Measurements from ENCODE around the gene ATP6V1G1.
"Not testable (repeated sequence)": the region's sequence is repeated elsewhere in the genome, so short reads cannot be mapped to it uniquely, and the experiment has no call there.

The ATP6V1G1 gene

GRCh38 chr9:114578134-114578533 is 9.4 kb upstream of the ATP6V1G1 start:
- not testable (repeated sequence) for FAIRE-seq; DNase-seq (ENCODE audit: low spot score)

DNA sequence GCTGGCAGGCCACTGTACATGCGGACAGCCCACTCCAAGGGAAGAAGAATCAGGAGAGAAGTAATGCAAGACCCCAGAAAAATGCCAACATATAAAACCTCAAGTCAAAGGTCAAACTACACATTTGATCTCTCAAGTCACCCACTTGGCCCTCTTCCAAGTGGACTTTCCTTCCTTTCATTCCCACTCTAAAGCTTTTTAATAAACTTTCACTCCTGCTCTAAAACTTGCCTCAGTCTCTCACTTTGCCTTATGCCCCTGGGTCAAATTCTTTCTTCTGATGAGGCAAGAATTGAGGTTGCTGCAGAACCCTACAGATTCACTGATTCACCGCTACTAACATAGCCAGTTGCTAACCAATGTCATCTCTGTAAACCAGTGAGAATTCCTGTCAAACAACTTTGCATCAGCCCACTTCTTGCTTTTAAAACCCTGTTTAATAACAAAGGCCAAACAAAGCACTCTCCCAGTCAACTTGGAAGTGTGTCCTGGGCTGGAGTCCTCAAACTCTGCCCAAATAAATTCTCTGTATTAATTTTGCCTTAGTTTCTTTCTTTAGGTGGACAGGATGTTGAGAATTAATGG is 6.9 kb upstream of the ATP6V1G1 start:
- no peak for FAIRE-seq
- no peak for DNase-seq (ENCODE audit: low spot score)

- FAIRE-seq (no peak), DNase-seq (ENCODE audit: low spot score) (no peak)
Measured at GRCh38 chr9:114583371-114584155, 4.0 kb upstream of the ATP6V1G1 start.

DNA sequence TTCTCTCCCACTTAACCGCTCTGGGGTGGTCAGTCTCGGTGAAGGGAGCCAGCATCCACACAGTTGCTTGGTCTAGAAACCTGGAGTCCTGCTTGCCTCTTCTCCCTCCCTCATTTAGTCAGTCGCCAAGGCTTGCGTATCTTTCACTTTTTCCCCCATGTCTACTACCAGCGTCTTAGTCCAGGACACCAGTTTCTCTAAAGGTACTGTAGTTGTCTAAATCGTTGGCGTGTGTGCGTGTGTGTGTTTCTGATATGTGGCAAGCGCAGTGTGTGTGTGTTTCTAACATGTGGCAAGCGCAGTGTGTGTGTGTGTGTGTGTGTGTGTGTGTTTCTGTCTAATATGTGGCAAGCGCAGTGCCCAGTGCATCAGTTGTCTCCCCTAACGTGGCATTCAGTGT is 641 bp downstream of the ATP6V1G1 start:
- DNase-seq (ENCODE audit: low spot score) (no peak), FAIRE-seq (no peak)

- no peak for FAIRE-seq
- no peak for DNase-seq (ENCODE audit: low spot score)
Measured at GRCh38 chr9:114588651-114589526, 1.3 kb downstream of the ATP6V1G1 start.

DNA sequence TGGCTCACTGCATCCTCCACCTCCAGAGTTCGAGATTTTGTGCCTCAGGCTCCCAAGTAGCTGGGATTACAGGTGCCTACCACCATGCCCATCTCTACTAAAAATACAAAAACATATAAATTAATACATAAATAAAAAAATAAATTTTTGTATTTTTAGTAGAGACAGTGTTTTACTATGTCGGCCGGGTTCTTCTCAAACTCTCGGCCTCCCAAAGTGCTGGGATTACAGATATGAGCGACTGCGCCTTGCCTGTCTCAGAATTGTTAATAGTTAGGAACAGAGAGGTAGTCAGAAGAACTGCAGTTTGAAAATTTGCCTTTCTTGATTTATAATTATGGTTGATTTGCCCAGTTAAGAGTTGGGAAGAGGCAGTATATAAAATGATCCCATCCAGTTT is 2.8 kb downstream of the ATP6V1G1 start:
- DNase-seq (ENCODE audit: low spot score): no peak

DNA sequence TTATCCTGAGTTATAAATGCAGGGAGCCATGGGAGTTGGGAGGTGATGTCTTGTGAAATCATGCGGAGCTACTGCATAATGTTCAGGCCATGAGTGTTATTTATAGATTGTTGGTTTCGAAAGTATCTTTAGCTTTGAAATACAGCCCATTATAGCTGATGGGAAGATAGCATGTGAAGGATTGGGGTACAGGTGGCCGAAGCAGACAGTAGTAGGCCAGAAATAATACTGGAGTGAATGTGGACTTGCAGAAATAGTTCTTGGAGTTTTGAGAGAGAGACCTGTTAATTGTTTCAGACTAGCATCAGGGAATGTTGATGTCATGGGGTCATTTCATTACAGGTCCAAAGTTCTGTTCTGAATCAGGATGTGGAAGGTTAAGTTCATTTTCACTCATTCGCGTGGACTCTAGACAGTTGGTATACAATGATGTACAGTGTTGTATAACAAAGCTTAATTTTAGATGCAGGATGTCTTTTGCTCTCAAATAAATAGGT is 3.8 kb downstream of the ATP6V1G1 start:
- FAIRE-seq: no peak
- no peak for DNase-seq (ENCODE audit: low spot score)

More for the DNA sequence above, 2.8 kb downstream of the ATP6V1G1 start:
- FAIRE-seq: no peak

- FAIRE-seq (no peak), DNase-seq (ENCODE audit: low spot score) (no peak)
Measured at GRCh38 chr9:114591849-114592248, 4.3 kb downstream of the ATP6V1G1 start.

DNA sequence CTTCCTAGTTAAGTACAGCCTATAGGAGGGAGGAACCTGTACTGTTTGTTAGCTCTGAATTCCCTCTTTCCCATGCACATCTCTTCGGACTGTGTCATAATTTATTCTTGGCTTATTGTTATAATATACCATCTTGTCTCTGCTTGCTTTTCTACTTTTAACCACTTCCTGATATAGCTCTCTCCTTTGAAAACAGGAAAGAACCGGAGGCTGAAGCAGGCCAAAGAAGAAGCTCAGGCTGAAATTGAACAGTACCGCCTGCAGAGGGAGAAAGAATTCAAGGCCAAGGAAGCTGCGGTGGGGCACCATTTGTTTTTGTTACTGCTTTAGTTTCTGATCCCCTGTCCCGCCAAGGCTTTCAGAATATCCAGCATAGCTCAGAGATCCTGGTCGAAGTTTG is 4.8 kb downstream of the ATP6V1G1 start:
- FAIRE-seq (no peak), DNase-seq (ENCODE audit: low spot score) (no peak)

GRCh38 chr9:114594136-114594535 is 6.6 kb downstream of the ATP6V1G1 start:
- DNase-seq (ENCODE audit: low spot score) (no peak), FAIRE-seq (no peak)

- FAIRE-seq; DNase-seq (ENCODE audit: low spot score): not testable (repeated sequence)
Measured at GRCh38 chr9:114600502-114601248, 13.1 kb downstream of the ATP6V1G1 start.

DNA sequence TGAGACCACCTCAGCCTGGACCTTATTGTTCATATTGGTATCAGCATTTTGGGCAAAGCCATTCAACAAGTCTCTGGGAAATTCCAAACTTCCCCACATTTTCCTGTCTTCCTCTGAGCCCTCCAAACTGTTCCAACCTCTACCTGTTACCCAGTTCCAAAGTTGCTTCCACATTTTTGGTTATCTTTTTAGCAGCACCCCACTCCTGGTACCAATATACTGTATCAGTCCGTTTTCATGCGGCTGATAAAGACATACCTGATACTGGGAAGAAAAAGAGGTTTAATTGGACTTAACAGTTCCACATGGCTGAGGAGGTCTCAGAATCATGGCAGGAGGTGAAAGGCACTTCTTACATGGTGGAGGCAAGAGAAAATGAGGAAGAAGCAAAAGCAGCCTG is 14.2 kb downstream of the ATP6V1G1 start:
- not testable (repeated sequence) for FAIRE-seq; DNase-seq (ENCODE audit: low spot score)

DNA sequence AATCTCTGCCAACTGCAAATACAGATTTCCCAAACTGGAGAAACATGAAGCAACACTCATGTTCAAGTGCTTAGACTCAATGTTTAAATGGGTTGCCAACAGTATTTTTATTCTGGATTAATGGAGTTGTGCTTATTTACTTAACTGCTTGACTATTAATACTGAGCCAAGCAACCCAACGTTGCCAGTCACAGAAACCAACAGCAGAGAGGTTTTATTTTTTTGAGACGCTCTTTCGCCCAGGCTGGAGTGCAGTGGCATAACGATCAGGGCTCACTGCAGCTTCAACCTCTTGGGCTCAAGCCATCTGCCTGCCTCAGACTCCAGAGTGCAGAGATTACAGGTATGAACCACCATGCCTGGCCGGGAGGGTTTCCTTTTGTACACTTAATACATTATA is 15.1 kb downstream of the ATP6V1G1 start:
- no peak for DNase-seq (ENCODE audit: low spot score)
- FAIRE-seq: no peak

GRCh38 chr9:114603248-114603647 is 15.7 kb downstream of the ATP6V1G1 start:
- no peak for FAIRE-seq
- DNase-seq (ENCODE audit: low spot score): no peak

GRCh38 chr9:114604989-114605388 is 17.4 kb downstream of the ATP6V1G1 start:
- DNase-seq (ENCODE audit: low spot score) (no peak), FAIRE-seq (no peak)

- FAIRE-seq (no peak), DNase-seq (ENCODE audit: low spot score) (no peak)
Measured at GRCh38 chr9:114606068-114606467, 18.5 kb downstream of the ATP6V1G1 start.

DNA sequence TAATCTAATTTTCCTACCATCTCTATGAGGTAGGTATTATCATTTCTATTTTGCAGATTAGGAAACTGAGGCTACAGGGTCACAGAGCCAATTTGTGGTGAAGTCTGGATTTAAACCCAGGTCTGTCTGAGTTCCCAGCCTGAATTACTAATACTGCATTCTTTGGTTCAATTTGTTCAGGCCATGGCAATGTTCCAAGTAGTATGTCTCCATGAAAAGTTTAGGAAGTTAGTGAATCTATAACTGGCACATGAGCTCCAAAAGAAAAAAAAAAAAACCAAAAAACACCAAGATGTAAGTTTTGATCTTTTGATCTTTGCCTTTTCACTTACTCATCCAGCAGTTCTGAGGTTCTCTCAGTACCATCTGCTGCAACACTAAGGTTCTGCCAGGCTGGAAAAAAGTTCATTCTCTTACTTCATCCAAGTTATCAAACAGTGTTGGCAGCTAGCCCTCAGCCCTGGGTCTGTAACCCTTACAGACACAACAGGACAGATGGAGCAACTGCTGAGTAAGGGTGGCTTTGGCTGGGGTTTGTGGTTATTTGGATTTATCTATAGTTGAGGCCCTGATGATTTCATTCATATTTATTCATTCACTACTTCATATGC is 19.1 kb downstream of the ATP6V1G1 start:
- no peak for DNase-seq (ENCODE audit: low spot score)
- no peak for FAIRE-seq

DNA sequence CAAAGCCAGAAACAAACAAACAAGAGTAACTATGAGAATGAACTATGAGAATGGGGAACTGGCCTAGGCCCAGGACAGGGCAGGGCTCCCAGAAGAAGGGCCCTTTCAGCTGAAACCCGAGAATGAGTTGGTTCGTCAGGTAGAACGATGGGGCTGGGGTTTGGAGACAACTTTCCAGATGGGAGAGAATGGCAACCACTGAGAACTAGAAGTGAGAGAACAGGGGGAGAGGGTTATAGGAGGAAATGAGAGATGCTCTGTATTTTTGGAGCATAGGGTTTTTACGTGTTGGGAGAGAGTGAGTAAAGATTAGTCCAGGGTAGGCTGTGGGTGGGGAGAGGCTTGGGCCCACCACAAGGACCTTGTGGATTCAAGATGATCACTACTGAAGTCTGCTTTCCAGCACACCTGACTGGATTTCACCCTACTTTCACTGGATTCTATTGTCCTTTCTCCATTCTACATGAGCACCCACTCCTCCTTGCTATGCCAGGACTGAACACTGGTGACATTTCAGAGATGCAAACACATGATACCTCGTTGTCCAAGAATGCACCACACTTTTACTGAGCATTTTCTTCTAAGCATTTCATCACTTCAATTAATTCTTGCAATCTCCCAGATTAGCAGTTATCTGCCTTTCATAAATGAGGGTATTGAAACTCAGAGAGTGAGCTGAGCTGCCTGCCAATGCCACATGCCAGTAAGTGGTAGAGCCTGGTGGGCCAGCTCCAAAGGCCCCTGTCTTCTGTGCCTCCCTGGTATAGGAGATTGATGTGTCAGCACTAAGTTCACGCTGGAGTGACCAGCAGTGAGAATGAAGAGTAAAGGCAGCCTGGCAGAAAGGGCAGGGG is 20.3 kb downstream of the ATP6V1G1 start:
- FAIRE-seq (no peak), DNase-seq (ENCODE audit: low spot score) (no peak)

DNA sequence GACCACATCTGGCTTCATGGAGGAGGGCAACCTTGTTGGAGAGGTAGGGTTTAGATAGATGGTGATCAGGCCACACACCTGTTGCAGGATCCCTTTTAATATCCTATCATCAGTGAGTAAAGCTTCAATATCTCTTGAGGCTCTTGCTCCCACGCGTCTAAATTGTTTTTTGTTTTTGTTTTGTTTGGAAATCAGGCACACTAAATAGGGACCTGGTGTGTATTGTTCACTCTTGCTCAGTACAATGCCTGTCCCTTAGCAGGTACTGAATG is 20.9 kb downstream of the ATP6V1G1 start:
- no peak for DNase-seq (ENCODE audit: low spot score)
- no peak for FAIRE-seq

All from urothelium cell line (cell line).